B cell (primary cell): ENCODE results near the gene ITGA7. TPM values are rescaled to one million over a fixed set of nuclear protein-coding genes. Genes with fewer than 3 reads are reported as not detected.

Experiments
- ATAC-seq: fragments of 200-7000 bp; cut with Tn5 transposase; one replicate; pipeline ENCODE4 v1.10.0; 2021; ENCODE audit warnings: low read depth, mild to moderate bottlenecking, moderate number of reproducible peaks, moderate library complexity
- CTCF ChIA-PET: fragments of 350-600 bp; sonication (Branson Sonifier 250); formaldehyde crosslinking; loops from one replicate; lab custom pipeline; 2021; ENCODE audit warnings: antibody characterized with exemption, inconsistent platforms; lab: Charles Lee
- POLR2A ChIA-PET: fragments of 350-600 bp; sonication (Branson Sonifier 250); formaldehyde crosslinking; loops from one replicate; lab custom pipeline; 2021; ENCODE audit warnings: antibody characterized with exemption; lab: Charles Lee
- DNase-seq: peaks from one replicate; pipeline ENCODE4 v3.0.0; 2013
- H2AFZ ChIP-seq: 2 replicates; pipeline ENCODE4 v1.6.1; 2012; ENCODE audit warnings: mild to moderate bottlenecking, low read depth, low read length; ENCODE audit not compliant: insufficient read depth, poor library complexity, severe bottlenecking
- H3K27ac ChIP-seq, 2 donors: 1 replicate in 1 of 2; 2 replicates in 1 of 2; pipeline ENCODE4 v1.5.1; 2012 to 2013; ENCODE audit warnings: low read length in 2 of 2, mild to moderate bottlenecking in 2 of 2, moderate library complexity in 1 of 2
- H3K27me3 ChIP-seq, 4 experiments: fragments of 200-600 bp in 1 of 4; sonication (generic) in 1 of 4; replicated peaks in 1 of 4; 1 replicate in 2 of 4; 2 replicates in 2 of 4; pipeline versions ENCODE4 v1.6.1 to v1.7.0; 2013 to 2016; ENCODE audit warnings: low read length in 3 of 4, mild to moderate bottlenecking in 2 of 4, mixed read lengths in 1 of 4, moderate library complexity in 1 of 4; ENCODE audit not compliant: insufficient read depth in 4 of 4, control insufficient read depth in 3 of 4; ENCODE audit errors: control extremely low read depth in 1 of 4
- H3K36me3 ChIP-seq, 2 experiments: replicated peaks in 1 of 2; 1 replicate in 1 of 2; 2 replicates in 1 of 2; pipeline versions ENCODE4 v1.6.1 to v1.7.1; 2013; ENCODE audit warnings: low read length in 1 of 2; ENCODE audit not compliant: insufficient read depth in 2 of 2, control insufficient read depth in 1 of 2; ENCODE audit errors: control extremely low read depth in 1 of 2, extremely low read depth in 1 of 2
- H3K4me1 ChIP-seq, 2 donors: fragments of 200-600 bp in 1 of 2; sonication (generic) in 1 of 2; 1 replicate in 1 of 2; 2 replicates in 1 of 2; pipeline versions ENCODE4 v1.5.1 to v1.6.1; 2013 to 2017; ENCODE audit warnings: low read length in 2 of 2; ENCODE audit not compliant: control insufficient read depth in 2 of 2, insufficient read depth in 2 of 2
- H3K4me2 ChIP-seq: replicated peaks from 2 replicates; pipeline ENCODE3; 2012; ENCODE audit warnings: mild to moderate bottlenecking, low read depth, low read length; ENCODE audit not compliant: poor library complexity, severe bottlenecking
- H3K4me3 ChIP-seq, 5 experiments: fragments of 200-600 bp in 1 of 5; sonication (generic) in 1 of 5; 1 replicate in 3 of 5; 2 replicates in 2 of 5; pipeline versions ENCODE4 v1.5.1 to v1.7.0; 2011 to 2016; ENCODE audit warnings: low read length in 4 of 5, mild to moderate bottlenecking in 4 of 5, low read depth in 2 of 5, control low read depth in 1 of 5, moderate library complexity in 1 of 5; ENCODE audit not compliant: insufficient read depth in 1 of 5; ENCODE audit errors: control extremely low read depth in 1 of 5, extremely low read depth in 1 of 5
- H3K79me2 ChIP-seq: fragments of 200-600 bp; sonication (generic); one replicate; pipeline ENCODE4 v1.6.0; 2016; ENCODE audit warnings: low read length; ENCODE audit not compliant: control insufficient read depth, insufficient read depth
- H3K9ac ChIP-seq: fragments of 200-600 bp; sonication (generic); 2 replicates; pipeline ENCODE4 v1.6.1; 2017; ENCODE audit warnings: mild to moderate bottlenecking, low read length, moderate library complexity
- H3K9me3 ChIP-seq, 3 donors: one replicate each; pipeline versions ENCODE4 v1.6.1 to v1.7.1; 2013; ENCODE audit warnings: low read length in 2 of 3; ENCODE audit not compliant: control insufficient read depth in 2 of 3, insufficient read depth in 1 of 3; ENCODE audit errors: control extremely low read depth in 1 of 3
- H4K20me1 ChIP-seq: 2 replicates; pipeline ENCODE4 v1.6.0; 2012; ENCODE audit warnings: mild to moderate bottlenecking, low read length; ENCODE audit not compliant: insufficient read depth, control insufficient read depth, poor library complexity, severe bottlenecking
- H3K27ac Mint-ChIP-seq: one replicate; pipeline ENCODE4 v1.8.0; 2021; ENCODE audit warnings: mixed read lengths
- H3K27me3 Mint-ChIP-seq: one replicate; pipeline ENCODE4 v1.8.0; 2021; ENCODE audit warnings: mixed read lengths
- H3K4me1 Mint-ChIP-seq: one replicate; pipeline ENCODE4 v1.8.0; 2021; ENCODE audit warnings: mixed read lengths
- H3K4me3 Mint-ChIP-seq: one replicate; pipeline ENCODE4 v1.8.0; 2021; ENCODE audit warnings: mixed read lengths
- H3K9me3 Mint-ChIP-seq: one replicate; pipeline ENCODE4 v1.8.0; 2022; ENCODE audit warnings: mixed read lengths; ENCODE audit not compliant: insufficient read depth
- EZH2 ChIP-seq: IDR thresholded peaks from 2 replicates; pipeline ENCODE4 v1.6.1; 2012; ENCODE audit warnings: borderline replicate concordance, low read depth, mild to moderate bottlenecking, moderate library complexity, low read length; ENCODE audit not compliant: insufficient read depth, poor library complexity, severe bottlenecking
- WGBS: methylation state at CpG from one replicate; pipeline ENCODE4 v1.1.5; 2013; ENCODE audit warnings: missing lambda C conversion rate; ENCODE audit not compliant: insufficient coverage; 5-methylcytosine and 5-hydroxymethylcytosine counted together
- intact Hi-C: fragments of 100-400 bp; cut with micrococcal nuclease; formaldehyde crosslinking; loops from one replicate; pipeline ENCODE4 v1.10.0; 2022
- polyA plus RNA-seq: library from polyadenylated mRNA; depleted of rRNA; stranded (reverse); fragments of >200 nt; gene quantifications from 2 replicates; pipeline ENCODE4 v1.2.3, GENCODE V29; 2012
- total RNA-seq, 2 donors: library from RNA; stranded (reverse); fragments of 120-200 nt in 1 of 2; gene quantifications; 1 replicate in 1 of 2; 2 replicates in 1 of 2; pipeline versions ENCODE4 v1.2.3 to v1.2.4, GENCODE V29; 2013 to 2022
- TF ChIP-seq, protein P1 (sequence below): fragments of 200-600 bp; IDR thresholded peaks from one replicate; pipeline ENCODE4 v1.8.0; 2022; ENCODE audit warnings: antibody characterized with exemption, mild to moderate bottlenecking

Gene ITGA7
- total and polyA plus RNA-seq, 2 donors (not counting 1 experiment from before 2014, with no cell fraction given) = 2.4 to 3.3 TPM

- DNase-seq (no peak), ATAC-seq (no peak)
- Histone ChIP-seq H3K27ac (peak overlapping the region in 1 of 2 donors; percentile 84), H3K27me3 (no peaks in the 10 kb centered on the region), H3K4me3 (peak overlapping the region; percentile 86 to 98 (median 97)), H3K79me2 (peaks cover 25% of the 10 kb centered on the region), H3K9ac (peak overlapping the region; percentile 73), H3K36me3 (peaks cover 0 to 18% of the 10 kb centered on the region in 2 experiments), H3K4me2 (peak overlapping the region; percentile 80), H2AFZ (peak overlapping the region; percentile 90), H3K4me1 (peaks cover 16 to 30% of the 10 kb centered on the region in 2 donors), H3K9me3 (no peaks in the 10 kb centered on the region), H4K20me1 (peaks cover 23% of the 10 kb centered on the region)
- TF ChIP-seq, protein P1, sequence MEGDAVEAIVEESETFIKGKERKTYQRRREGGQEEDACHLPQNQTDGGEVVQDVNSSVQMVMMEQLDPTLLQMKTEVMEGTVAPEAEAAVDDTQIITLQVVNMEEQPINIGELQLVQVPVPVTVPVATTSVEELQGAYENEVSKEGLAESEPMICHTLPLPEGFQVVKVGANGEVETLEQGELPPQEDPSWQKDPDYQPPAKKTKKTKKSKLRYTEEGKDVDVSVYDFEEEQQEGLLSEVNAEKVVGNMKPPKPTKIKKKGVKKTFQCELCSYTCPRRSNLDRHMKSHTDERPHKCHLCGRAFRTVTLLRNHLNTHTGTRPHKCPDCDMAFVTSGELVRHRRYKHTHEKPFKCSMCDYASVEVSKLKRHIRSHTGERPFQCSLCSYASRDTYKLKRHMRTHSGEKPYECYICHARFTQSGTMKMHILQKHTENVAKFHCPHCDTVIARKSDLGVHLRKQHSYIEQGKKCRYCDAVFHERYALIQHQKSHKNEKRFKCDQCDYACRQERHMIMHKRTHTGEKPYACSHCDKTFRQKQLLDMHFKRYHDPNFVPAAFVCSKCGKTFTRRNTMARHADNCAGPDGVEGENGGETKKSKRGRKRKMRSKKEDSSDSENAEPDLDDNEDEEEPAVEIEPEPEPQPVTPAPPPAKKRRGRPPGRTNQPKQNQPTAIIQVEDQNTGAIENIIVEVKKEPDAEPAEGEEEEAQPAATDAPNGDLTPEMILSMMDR = no peak
- TF ChIP-seq EZH2 = no peak
- ChIA-PET CTCF (interaction anchor here (0.6 to 11.0 kb wide), 10 partner anchors 11 to 1215 kb away, joined by 3 to 147 read pairs (median 6); partner anchors contain the start of gene CD63), POLR2A (interaction anchor here (1.1 to 2.0 kb wide), 3 partner anchors 11 to 209 kb away, joined by 3 to 6 read pairs (median 3); partner anchors contain the start of gene CD63)
- no peaks in the 10 kb centered on the region for H3K27me3 Mint-ChIP-seq
- intact Hi-C loops = loop anchor here (2.0 kb wide), 2 partner anchors 45 to 209 kb away; partner anchors contain the start of gene PYM1
- peaks cover 38% of the 10 kb centered on the region for H3K4me1 Mint-ChIP-seq
- H3K27ac Mint-ChIP-seq = peak overlapping the region; percentile 99
- peak overlapping the region; percentile 98 for H3K4me3 Mint-ChIP-seq
- 66% methylated on average over 5 of the region's 8 CpGs for WGBS
- H3K9me3 Mint-ChIP-seq = no peaks in the 10 kb centered on the region
Measured at GRCh38 chr12:55717011-55718007, 9.6 kb upstream of the ITGA7 start.
